ENCODE measurements around the gene CCR6.
"Not testable (repeated sequence)": the region's sequence is repeated elsewhere in the genome, so short reads cannot be mapped to it uniquely, and the experiment has no call there.

The CCR6 gene

DNA sequence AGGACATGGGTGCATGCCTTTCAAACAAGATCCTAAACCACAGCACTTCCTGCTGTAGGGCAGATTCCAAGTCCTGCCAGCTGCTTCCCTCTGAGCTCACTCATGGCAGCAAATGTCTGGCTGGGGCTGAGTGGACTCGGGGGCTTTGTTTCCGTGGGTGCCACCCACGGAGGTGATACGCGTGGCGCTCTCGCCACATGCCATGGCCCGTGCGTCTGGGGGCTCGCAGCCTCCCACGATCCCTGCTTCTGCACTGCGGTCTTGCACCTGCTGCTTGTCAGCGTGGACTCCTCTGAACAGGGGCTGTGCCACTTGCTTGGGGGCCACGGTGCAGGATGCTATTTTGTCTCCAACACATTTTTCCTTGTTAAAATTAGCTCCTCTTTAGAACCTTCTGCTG, 54.4 kb downstream of the CCR6 start:
- not testable (repeated sequence) for DNase-seq (ENCODE audit: low spot score)

DNA sequence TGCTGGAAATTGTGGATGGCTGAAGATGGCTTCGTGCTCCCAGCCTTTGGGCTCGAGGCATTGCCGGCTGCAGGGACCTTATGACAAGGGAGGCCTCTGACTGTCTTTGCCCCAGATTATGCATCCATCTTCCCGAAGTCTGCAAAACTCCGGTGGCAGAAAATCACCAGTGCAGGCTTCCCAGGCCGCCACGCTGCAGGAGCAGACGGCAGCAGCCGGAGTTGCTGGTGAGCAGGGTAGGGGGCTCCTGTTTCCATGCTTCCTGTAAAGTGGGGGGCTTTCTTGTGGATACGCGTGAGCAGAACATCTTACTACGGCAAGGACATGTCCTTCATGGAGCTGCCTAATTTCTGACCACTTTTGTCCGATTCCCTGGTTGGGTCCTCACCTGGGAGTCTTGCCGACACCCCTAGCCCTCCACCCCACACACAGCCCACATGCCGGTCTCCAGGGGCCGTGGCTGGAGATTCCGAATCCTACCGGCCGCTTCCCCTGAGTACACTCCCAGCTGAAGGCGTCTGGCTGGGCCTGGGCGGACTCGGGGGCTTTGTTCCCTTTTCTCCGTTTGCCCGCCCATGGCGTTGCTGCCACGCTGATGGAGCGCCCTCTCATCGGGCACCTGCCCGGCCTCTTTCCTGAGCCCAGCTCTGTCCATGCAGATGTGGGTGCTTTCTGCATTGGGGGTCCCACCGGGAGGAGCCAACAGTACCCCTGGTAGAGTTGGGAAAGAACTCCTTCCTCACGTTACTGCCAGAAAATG, 56.2 kb downstream of the CCR6 start:
- DNase-seq (ENCODE audit: low spot score), result not testable (repeated sequence)

DNA sequence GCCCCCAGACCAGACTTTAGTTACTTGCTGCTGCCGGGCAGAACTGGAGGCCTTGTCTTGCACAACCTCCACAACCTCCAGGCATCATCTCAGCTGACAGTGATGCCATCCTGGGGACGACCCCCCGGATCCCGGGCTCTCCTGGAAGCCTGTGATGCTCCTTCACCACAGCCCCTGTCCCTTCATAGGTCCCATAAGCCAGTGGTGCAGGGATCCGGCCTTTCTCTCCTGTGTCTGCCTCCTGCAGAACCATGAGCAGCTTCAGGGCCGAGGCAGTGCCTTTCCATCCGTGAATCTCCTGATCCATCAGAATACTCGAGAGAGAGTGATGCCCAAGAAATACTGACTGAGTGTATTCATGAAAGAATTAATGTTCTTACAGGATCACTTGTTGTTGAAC, 57.2 kb downstream of the CCR6 start:
- not testable (repeated sequence) for DNase-seq (ENCODE audit: low spot score)

DNA sequence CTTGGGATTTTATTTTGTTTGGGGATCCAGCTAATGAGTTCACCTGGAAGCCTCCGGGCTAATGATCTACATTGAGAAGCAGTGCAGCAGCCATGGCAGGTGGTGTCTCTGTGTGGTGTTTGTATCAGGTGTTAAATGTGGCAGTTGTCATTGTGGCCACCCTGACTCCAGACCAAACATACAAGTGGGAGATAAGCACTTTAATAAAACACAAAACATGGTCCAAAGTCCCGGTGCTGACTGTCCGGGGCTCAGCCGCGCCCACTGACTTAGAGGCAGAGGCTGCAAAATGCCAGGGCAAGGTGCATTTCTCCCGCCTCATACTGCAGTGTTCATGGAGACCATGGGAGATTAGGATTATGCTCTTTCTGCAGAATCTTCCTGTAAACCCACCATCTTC, 58.5 kb downstream of the CCR6 start:
- DNase-seq (ENCODE audit: low spot score), result not testable (repeated sequence)

DNA sequence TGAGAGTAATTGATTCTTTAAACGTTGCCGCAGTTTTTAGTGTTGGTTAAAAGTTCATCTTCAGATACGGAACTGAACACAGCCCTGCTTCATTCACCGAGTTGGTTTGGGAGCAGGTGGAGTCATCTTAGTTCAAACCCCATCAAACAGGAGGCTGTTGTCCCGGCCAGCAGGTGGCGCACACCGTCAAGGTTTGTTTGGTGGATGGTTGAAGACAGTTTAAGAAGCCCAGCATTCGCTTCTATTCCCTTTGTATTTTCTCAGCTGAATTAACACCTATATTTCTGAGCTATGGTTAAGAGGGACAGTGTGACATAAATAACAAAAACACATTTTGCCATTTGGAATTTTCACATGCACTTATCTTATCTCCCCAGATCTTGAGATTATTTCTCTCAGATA, 60.0 kb downstream of the CCR6 start:
- DNase-seq (ENCODE audit: low spot score), result not testable (repeated sequence)

DNA sequence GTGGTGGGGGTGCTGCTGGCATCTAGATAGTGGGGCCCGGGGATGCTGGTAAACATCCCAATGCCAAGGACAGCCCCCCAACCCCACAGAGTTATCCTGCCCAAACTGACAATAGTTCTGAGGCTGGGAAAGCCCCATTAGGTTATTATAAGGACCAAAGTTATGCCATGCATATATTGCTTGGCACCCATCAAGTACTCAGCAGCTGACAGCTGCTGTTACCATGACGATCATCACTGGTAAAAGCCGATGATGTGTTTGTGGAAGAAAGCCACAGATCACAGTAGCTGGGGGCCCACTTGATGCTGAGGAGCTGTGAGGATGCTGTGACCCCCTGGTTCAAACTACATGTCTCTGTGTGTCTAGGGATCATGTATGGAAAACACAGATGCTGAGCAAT, 62.2 kb downstream of the CCR6 start:
- DNase-seq (ENCODE audit: low spot score), result not testable (repeated sequence)

DNA sequence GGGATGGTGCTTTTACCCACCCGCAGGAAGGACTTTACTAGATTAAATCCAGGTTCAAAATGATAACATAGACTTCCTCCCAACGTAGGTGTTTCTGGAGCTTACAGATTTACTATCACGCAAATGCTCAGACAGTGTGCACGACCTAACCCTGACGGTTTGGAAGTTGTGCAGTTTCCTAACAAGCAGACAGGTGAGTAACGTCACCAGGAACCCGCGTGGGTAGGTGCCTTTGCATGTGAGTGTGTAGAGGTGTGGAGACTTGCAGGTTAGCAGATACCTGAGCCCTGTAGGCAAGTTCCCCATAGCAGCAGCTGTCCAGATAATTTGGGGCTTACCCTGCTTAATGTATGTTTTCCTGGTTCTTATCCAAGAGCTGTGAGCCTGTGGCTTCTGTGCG, 64.4 kb downstream of the CCR6 start:
- not testable (repeated sequence) for DNase-seq (ENCODE audit: low spot score)
